DLD1 (cell line): ENCODE measurements around the gene SHISA6.

Source experiments
- in situ Hi-C: cut with HindIII; loops from 2 replicates; pipeline ENCODE4 v1.10.0; 2017; ENCODE audit warnings: low sequenced_read_pairs

Gene SHISA6

DNA sequence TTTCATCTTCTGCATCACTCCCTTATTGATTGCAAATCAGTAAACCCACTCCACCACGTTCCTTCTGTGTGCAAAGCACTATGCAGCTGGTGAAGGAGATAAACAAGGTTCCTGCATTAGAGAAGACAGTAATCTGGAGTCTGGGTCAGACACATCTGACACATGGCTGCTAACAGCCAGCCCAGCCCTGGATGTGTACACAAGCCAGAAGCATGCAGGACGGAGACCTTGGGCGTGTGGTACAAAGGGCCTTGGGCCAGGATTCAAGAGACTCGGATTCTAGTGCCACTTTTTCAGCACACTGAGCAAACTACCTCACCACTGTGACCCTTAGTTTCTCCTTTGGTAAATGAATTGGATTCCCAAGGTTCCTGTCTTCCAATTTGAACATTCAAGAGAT, 270.7 kb downstream of the SHISA6 start:
- in situ Hi-C loops = no loop called here

DNA sequence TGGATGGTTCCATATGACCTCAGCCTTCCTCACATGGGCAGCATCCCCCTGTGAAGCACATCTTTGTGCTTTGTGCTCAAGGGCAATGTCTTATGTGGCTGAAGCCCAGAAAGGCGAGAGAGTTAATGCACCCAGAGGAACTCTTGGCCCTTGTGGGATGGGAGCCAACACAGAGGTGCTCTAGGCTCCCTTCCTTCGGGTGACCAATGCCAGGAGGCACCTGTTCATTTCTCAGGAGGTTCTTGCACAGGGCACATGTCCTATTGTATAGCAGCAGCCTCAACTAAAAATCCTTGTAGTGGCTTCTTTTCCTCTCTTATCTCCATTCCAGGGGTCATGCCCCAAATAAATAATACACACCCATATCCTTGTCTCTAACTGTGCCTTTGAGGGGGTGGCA, 273.6 kb downstream of the SHISA6 start:
- in situ Hi-C loops = no loop called here

DNA sequence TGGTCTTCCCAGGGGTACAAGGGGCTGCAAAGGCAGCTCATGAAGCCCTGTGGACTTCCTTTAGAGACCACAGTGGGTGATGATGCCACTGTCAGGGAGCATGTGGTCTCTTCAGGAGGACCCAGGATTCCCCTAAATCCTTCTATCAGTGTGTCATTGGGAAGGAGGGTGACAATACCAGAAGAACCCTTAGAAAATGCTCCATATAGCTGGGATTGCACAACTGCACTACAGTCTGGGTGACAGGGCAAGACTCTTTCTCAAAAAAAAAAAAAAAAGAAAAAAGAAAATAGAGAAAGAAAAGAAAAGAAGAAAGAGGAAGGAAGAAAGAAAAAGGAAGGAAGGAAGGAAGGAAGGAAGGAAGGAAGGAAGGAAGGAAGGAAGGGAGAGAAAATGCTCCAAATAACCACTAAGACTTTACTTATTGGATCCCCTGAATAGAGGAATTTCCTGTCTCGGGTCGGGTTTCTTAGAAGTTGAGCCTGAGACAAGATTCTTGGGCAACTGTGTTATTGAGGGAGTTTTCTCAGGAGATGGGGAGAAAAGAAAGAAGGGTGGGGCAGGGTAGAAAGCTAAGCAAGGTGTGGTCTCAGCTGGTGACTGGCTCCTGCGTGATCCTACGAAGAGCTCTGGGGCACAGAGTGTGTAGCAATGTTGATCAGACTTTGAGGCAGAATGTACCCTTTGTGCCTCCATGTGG, 274.1 kb downstream of the SHISA6 start:
- in situ Hi-C loops = no loop called here

DNA sequence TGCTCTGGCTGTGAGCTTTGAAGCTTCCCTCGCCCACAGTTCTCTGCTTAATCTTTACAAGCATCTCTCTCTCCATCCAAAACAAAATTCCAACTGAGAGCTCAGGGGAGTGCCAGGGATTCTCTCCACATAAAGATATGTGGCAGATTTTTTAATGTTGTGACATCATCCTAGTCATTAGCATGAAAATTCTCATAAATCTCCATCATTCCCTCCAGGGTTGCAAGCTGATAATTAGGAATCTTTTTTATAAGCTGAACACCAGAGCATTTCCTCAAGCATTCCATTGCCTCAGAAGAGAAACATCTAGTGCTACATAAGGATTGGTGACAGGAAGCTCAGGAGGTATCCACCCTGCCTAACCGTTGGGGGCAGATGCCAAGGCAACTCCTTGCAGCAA, 274.9 kb downstream of the SHISA6 start:
- in situ Hi-C loops = no loop called here

DNA sequence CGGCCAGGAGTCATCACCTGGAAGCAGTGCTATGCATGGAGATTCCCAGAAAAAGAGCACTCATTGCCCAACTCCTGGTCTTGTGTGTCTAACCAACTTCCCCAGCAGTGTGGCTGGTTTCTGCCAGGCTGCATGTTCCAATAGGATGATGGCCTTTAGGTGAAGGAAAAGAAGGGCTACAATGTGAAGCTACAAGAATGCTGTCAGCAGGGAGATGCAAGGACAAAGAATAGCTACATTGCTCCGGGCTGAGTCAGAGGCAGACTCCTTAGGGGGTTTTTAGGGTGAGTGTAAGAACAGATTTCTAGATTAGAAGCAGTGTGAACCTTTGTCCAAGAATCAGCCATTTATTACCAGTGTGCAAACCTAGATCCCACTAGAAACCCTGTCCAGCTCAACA, 294.2 kb downstream of the SHISA6 start:
- in situ Hi-C loops = no loop called here

DNA sequence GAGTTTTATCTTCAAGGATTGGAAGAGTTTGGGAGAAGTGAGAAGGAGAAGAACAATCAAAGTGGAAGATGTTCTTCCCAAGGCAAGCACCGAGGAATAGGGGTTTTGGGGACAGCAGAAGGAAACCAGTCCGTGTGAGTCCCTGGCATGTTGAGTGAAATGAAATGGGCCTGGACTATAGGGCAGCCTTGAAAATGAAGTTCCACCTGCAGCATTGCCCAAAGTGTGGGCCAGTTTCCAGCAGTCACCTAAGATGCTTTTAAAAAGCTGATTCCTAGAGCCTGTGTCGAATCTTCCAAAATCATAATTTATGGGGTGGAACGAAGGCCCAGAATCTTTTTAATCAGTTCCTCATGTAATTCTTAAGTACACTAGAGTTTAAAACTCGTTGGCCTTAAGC, 297.4 kb downstream of the SHISA6 start:
- in situ Hi-C loops = no loop called here

DNA sequence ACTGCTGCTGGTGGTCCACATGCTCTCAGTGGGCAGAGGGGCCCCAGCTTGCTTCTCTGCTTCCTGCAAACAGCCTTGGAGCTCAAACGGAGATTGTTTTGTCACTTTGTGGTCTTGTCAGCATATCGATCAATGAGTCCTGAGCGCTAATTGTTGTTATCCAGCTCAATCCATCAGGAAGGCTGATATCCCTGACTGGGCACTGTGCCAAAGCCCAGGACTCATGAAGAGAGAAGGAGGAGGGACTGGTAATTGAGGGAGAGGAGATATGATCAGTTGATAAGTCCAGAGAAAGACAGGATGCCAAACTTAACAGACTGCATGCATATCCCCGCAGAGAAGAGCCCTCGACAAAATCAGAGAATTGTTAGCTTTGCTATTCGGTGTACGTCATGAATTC, 298.6 kb downstream of the SHISA6 start:
- in situ Hi-C loops = no loop called here

DNA sequence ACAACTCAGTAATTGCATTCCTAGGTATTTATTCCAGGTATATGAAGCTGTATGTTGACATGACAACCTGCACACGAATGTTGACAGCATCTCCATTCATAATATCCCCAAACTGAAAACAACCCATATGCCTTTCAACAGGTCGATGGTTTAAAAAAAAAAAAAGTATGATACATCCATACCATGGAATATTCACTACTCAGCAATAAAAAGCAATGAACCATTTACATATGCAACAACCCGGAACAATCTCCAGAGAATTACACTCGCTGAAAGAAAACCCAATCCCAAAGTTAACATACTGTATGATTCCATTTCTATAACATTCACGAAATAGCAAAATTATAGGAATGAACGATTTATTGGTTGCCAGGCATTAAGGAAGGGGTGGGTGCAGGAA, 304.0 kb downstream of the SHISA6 start:
- in situ Hi-C loops = no loop called here

DNA sequence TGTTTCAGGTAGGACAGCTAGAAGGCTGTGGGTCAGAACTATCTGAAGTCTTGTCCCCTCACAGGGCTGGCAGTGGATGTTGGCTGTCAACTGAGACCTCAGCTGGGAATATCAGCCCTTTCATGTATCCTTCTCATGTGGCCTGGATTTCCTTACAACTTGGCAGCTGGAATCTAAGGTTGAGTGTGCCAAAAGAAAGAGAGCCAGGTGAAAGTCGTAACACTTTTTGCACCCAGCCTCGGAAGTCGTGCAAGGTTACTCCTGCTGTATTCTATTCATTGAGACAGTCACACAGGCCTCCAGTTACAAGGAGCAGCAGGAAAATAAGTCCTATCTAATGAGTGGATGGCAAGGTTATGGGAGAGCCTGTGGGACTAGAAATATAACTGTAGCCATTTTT, 304.7 kb downstream of the SHISA6 start:
- in situ Hi-C loops = no loop called here

DNA sequence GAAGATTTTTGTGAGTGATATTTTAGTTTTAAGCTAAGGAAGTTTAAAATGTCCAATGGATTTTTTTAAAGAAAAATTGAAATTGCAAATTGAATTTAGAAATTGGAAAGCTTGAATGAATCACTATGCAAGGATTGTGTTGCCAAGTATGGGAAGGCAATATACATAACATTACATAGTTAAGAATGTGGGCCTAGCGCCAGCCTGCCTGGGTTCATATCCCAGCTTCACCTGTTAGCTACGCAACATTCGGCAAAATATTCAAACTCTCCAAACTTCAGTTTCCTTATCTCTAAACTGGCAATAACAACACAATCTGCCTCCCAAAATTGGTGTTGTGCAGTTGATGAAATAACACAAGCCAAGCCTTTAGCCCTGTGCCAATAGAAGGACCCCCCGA, 306.8 kb downstream of the SHISA6 start:
- in situ Hi-C loops = no loop called here

DNA sequence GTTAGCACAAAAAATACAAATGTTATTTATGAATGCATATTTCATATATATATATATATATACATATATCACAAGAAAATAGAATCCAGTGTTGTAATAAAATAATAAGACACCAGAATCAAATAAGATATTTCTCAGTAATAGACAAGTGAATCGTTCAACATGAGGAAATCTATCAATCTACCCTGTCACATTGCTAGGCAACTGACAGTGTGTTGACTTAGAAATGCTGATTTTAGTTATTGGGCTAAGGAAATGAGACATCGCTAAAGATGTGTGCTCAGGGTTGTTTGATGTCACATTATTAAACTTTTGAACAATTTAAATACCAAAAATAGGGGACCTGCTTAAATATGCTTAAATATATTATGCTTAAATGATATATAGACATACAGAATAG, 307.4 kb downstream of the SHISA6 start:
- in situ Hi-C loops = no loop called here

DNA sequence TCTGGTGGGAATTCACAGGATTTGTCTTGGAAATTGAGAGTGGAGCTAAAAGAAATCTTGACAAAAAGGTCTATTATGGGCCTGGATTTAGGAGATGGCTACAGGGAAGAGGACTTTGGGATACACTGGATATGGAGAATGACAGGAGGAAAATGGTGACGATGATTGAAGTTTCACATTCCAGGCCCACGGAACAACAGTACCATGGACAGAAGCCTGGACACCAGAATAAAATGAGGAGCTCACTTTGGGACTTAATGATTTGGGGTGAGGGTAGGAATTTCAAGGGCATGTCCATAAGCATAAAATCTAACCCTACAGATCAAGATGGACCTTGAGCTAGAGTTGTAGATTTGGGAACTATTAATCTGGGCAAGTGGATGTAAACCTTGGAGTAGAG, 309.4 kb downstream of the SHISA6 start:
- in situ Hi-C loops = no loop called here

DNA sequence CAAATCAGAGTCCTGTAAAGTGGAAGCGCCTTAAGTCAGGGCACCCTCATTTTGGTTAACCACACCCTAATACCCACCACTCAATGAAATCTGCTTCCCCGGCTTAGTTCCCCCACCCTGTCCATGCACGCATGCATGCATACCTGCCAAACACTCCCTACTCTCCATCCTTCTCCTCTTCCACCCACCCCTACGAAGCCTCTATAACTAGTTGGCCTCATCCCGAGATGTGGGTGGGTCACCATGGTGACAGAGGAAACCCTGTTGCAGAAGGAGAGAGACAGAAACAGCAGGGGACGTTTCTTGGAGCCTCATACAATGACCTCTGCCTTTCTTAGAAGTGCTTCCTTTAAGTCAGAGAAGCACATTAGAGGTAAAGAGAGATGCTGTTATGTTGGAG, 310.4 kb downstream of the SHISA6 start:
- in situ Hi-C loops = no loop called here

DNA sequence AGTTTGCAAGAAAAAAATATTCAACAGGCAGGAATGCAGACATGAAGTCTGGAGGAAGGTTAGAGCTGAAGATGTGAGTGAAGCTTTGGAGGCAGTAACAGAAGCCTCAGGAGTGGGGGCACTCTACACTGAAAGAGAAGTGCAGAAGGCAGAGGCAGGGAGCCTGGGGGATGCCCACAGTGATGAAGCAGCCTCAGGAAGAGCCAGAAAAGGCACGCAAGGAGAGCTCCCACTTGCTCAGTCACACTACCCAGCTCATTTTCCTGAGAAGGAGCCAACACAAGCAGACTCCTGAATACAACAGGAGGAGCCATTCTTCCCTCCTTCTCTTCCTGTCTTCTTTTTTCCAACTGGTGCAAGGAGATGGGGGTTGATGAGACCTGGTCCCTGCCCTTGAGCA, 312.1 kb downstream of the SHISA6 start:
- in situ Hi-C loops = no loop called here

DNA sequence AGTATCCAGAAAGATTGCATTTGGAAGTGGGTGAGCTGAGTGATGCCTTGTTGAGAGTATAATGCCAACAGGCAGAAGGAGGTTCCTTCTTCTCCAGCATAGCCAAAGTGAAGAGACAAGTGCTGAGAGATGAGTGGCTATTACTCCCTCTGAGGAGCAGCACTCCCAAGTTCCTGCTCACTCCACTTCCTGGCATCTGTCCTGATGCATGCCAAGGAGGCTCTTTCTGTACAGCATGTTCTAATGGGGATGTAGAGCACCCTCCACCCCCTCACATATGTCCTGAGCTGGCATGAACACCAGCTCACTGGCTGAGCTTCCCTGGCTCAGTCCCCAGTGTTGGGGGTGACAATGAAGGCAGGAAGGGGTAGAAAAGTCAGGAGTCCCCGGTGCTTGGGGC, 313.0 kb downstream of the SHISA6 start:
- in situ Hi-C loops = no loop called here

DNA sequence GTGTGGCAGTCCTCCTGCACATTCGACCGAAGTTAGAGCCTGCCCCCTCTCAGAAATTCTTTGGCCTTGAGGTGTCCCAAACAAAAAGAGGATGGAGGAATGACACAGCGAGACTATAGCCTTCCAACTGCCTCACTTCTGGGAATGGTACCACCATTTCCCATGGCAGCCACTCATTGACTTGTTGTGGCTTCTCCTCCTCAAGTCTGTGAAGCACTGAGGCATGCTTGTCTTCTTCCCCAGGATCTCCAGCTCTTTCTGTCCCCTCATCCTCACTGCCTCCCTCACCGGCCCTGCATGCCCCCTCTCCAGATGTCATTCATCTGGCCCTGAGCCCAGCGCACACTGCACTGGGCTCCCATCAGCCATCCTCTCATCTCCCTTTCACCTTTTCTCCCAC, 313.5 kb downstream of the SHISA6 start:
- in situ Hi-C loops = no loop called here

DNA sequence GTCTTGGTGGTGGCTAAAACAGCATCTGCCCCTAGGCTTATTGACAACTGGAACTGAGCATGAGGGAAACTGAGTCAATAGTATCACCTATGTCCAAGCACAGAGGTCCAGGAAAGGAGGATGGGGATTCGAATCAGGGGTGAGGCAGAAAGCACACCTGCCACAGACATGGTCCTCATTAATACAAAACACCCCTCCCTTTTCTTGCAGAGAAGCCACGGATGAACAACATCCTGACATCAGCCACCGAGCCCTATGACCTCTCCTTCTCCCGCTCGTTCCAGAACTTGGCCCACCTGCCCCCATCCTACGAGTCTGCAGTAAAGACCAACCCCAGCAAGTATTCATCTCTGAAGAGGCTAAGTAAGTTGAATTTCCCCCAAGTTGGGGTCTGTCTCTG, 314.5 kb downstream of the SHISA6 start:
- in situ Hi-C loops = no loop called here

DNA sequence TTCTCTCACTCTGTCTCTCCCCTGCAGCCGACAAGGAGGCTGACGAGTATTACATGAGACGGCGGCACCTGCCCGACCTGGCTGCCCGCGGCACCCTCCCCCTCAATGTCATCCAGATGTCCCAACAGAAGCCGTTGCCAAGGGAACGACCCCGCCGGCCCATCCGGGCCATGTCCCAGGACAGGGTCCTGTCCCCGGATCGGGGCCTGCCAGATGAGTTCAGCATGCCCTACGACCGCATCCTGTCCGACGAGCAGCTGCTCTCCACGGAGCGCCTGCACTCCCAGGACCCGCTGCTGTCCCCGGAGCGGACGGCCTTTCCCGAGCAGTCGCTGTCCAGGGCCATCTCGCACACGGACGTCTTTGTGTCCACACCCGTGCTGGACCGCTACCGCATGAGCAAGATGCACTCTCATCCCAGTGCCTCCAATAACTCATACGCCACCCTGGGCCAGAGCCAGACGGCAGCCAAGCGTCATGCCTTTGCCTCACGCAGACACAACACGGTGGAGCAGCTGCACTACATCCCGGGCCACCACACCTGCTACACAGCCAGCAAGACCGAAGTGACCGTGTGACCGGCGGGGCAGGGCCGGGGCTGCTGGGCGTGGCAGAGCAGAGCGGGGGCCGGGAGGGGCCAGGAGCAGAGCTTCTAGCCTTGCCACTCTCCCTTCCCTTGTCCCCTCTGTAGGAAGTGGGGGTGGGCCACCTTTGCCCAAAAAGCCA, 316.9 kb downstream of the SHISA6 start:
- in situ Hi-C loops = no loop called here

DNA sequence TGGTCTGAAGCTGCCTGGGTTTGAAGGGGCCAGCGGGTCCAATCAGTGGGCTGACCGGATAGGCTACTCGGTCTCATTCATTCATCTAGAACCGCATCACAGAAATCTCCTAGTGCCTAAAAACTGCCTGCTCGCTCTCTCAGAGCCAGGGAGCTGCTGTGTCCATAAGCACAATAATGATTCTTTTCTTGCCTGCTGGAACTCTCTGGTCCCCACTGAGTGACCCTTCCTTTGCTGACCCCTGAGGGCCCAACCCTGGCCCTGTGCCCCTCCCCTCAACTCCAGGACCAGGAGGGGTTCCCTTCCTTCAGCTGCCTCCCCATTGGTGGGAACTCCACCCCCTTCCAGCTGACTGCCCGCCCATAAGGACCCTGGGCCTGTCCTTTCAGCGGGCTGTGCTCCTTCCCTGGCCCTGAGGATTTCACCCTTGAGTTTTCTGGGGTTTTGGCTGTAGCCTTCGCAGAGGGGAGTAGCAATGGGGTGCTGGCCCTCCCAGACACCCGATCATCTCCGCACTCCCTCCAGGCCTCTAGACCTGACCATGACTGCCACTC, 317.7 kb downstream of the SHISA6 start:
- in situ Hi-C loops = no loop called here

DNA sequence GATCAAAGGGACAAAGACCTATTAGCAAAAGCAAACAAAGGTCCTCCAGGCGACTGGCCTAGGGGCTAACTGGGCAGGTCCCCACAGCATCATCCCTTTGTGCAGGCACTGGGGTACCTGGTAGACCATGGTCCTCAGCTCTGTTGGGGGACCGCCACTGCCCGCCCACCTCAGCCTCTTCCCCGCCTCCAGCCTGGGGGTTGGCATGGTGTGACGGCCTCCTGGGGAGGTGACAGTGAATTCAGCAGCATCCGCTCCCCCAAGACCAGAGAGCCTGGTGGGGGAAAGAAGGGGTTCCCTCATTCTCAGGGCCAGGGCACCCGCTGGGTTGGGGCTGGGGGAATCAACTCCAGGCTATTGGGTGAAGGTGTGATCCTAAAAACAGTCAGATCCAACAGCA, 318.6 kb downstream of the SHISA6 start:
- in situ Hi-C loops = no loop called here

DNA sequence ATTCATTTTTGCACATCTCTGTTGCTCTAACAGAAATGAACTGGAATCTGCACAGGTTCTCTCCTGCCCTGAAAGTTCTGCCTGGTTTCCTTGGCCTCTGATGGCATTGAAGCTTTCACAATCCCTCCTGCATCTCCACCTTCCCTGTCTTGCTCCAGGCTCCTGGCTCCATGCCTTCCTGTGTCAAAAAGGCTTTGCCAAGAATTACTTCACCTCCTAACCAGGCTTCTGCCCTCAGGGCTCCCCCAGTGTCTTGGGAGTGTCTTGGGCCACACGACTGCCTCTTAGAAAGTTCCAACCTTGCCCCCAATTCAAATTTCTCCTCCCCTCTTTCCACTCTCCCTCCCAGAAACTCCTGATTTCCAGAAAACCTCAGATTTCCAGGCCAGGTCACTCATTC, 320.3 kb downstream of the SHISA6 start:
- in situ Hi-C loops = no loop called here

DNA sequence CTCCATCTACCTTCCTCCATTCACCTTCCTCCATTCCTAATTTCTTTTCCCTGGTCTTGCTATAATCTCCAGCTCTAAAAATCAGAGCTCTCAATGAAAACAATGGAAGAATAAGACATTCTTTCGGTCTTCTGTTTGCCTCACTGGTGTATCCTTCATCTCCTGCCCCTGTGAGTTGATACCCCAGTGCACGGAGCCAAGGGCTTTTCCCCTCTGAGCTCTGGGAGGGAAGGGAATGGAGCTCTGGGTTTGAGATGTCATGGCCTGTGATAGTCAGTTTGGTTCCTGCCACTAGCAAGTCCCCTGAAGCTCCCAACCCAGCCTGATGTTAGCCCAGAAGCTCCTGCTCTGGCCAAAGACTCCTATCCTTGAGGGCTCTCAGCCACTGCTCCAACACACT, 320.7 kb downstream of the SHISA6 start:
- in situ Hi-C loops = no loop called here
